Fibroblast of lung (primary cell): ENCODE data around the gene TEX29.

Experiments used
- CTCF ChIP-seq, 2 donors: IDR thresholded peaks in 1 of 2; conservative IDR thresholded peaks in 1 of 2; 1 replicate in 1 of 2; 2 replicates in 1 of 2; pipeline ENCODE4 v1.5.1; 2011 to 2012; ENCODE audit warnings: low read length in 2 of 2, control low read depth in 1 of 2, inconsistent platforms in 1 of 2, low read depth in 1 of 2, mild to moderate bottlenecking in 1 of 2
- EZH2 ChIP-seq: IDR thresholded peaks from 2 replicates; pipeline ENCODE4 v1.5.1; 2012; ENCODE audit warnings: low read length, control low read depth, mild to moderate bottlenecking; ENCODE audit errors: missing control alignments

GRCh38 chr13:111393221-111393790 is 72.9 kb downstream of the TEX29 start:
- TF ChIP-seq EZH2 (no peak), CTCF (conservative IDR thresholded peaks at IDR 0.05 in 1 of 2, IDR thresholded peaks at IDR 0.05 in 1 of 2; ENCODE audit: low read depth in 1 of 2, low read length in 2 of 2) (no peak)
